GM12891 (cell line): ENCODE measurements around the gene RASA1.
"Not testable (repeated sequence)": the region's sequence is repeated elsewhere in the genome, so short reads cannot be mapped to it uniquely, and the experiment has no call there.

ENCODE experiments used
- PAX5 ChIP-seq: IDR thresholded peaks from 2 replicates; pipeline ENCODE4 v1.6.1; 2011; ENCODE audit warnings: low read length, moderate library complexity, mild to moderate bottlenecking; ENCODE audit not compliant: insufficient read depth, severe bottlenecking
- POLR2A ChIP-seq: IDR thresholded peaks from 2 replicates; pipeline ENCODE4 v1.6.1; 2011; ENCODE audit warnings: low read depth, low read length, control low read depth
- POLR2AphosphoS5 ChIP-seq: IDR thresholded peaks from 2 replicates; pipeline ENCODE4 v1.6.1; 2011; ENCODE audit warnings: low read depth, low read length, control low read depth
- SPI1 ChIP-seq: IDR thresholded peaks from 2 replicates; pipeline ENCODE4 v1.6.1; 2011; ENCODE audit warnings: low read depth, low read length, control low read depth
- TAF1 ChIP-seq: IDR thresholded peaks from 2 replicates; pipeline ENCODE4 v1.6.1; 2011; ENCODE audit warnings: low read depth, low read length, control low read depth

DNA sequence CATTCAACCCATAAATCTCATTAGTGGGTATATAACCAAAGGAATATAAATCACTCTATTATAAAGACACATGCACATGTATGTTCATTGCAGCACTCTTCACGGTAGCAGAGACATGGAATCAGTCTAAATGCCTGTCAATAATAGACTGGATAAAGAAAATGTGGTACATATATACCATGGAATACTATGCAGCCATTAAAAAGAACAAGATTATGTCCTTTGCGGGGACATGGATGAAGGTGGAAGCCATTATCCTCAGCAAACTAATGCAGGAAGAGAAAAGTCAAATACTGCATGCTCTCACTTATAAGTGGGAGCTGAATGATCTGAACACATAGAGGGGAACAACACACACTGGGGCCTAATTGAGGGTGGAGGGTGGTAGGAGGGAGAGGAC lies 38.4 kb downstream of the RASA1 start:
- TF ChIP-seq POLR2A, SPI1, POLR2AphosphoS5, TAF1, PAX5: not testable (repeated sequence)
